ENCODE measurements around the gene SLC35F3.
A peak's percentile ranks its signal among the peaks of the same experiment; 100 is the strongest.
"Not testable (repeated sequence)": the region's sequence is repeated elsewhere in the genome, so short reads cannot be mapped to it uniquely, and the experiment has no call there.

Gene SLC35F3

GRCh38 chr1:234114648-234115307 is 210.3 kb downstream of the SLC35F3 start:
- peak; percentile 22 for DNase-seq

GRCh38 chr1:234118911-234119310 is 214.4 kb downstream of the SLC35F3 start:
- DNase-seq: no peak

- no peak for DNase-seq
Observed at GRCh38 chr1:234119431-234119830, 215.0 kb downstream of the SLC35F3 start.

DNA sequence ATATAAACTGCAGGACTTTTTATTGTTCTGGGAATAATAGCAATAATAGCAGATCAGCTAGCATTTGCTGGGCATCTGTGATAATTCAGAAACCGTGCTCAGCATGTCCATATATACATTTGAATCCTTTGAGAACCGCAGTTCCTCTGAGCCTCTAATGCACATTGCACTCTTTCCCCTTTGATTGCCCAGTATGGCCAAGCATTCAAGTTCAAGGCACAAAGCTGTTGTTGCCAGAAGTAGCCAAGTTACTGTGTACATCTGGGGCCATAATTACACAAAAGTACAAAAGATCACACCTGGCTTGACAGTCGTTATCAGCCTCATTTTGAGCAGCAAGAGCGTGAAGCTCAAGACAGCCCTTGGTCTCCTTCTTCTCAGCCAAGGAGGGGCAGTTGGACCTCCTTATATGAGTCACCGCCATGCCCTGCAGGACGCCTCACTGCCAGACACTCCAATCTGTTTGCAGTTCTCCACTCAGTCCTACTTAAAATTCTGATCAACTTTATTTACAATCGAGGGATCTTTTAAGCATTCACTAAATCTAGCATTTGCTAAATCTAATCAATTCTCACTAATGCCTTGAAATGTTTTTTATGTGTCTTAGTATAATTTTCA is 216.0 kb downstream of the SLC35F3 start:
- DNase-seq: no peak

DNA sequence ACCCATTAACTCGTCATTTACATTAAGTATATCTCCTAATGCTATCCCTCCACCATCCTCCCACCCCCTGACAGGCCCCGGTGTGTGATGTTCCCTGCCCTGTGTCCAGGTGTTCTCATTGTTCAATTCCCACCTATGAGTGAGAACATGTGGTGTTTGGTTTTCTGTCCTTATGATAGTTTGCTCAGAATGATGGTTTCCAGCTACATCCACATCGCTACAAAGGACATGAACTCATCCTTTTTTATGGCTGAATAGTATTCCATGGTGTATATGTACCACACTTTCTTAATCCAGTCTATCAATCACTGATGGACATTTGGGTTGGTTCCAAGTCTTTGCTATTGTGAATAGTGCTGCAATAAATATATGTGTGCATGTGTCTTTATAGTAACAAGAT is 217.2 kb downstream of the SLC35F3 start:
- not testable (repeated sequence) for DNase-seq

DNA sequence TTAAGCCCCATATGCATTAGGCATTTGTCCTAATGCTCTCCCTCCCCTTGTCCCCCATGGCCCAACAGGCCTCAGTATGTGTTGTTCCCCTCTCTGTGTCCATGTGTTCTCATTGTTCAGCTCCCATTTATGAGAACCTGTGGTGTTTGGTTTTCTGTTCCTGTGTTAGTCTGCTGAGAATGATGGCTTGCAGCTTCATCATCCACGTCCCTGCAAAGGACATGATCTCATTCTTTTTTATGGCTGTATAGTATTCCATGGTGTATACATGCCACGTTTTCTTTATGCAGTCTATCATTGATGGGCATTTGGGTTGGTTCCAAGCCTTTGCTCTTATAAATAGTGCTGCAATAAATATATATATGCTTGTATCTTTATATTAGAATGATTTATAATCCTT is 218.1 kb downstream of the SLC35F3 start:
- DNase-seq: not testable (repeated sequence)

- DNase-seq: no peak
Observed at GRCh38 chr1:234123867-234124266, 219.4 kb downstream of the SLC35F3 start.

DNA sequence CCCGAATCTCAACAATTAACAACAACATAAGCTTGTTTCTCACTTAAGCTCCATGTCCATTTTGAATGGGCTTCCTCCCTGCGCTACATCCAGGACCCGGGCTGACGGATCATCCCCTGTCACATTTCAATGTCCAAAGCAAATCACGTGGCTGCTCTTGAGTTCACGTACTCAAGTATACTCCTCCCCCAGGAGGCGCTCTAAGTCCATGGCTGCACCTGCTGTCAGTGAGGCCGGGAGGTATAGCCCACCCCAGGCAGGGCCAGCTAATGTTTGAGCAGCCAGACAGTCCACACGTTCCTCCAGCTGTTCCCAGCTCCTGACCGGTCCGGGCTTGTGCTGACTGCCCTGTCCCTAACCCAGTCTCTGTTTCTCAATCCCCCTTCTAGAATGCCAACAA is 220.8 kb downstream of the SLC35F3 start:
- DNase-seq: peak; percentile 63

GRCh38 chr1:234125714-234126113 is 221.2 kb downstream of the SLC35F3 start:
- no peak for DNase-seq

- DNase-seq: no peak
Observed at GRCh38 chr1:234127026-234127671, 222.7 kb downstream of the SLC35F3 start.

DNA sequence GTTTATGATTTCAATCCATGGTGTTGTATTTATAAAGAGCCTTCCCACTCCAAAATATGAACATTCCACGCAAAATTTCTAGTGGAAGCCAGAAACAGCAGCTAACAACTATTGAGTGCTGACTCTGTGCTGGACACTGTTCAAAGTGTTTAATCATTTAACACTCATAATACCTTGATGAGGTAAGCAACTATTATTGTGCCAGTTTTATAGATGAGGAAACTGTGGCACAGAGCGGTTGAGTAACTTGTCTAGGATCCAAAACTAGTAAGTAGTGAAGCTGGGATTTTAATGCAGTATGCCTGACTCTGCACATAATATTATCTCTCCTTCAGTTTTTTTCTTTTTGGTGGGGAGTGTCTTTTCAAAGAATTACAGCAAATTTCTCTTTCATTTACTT is 228.3 kb downstream of the SLC35F3 start:
- DNase-seq: no peak

- DNase-seq: no peak
Observed at GRCh38 chr1:234134878-234135277, 230.4 kb downstream of the SLC35F3 start.

DNA sequence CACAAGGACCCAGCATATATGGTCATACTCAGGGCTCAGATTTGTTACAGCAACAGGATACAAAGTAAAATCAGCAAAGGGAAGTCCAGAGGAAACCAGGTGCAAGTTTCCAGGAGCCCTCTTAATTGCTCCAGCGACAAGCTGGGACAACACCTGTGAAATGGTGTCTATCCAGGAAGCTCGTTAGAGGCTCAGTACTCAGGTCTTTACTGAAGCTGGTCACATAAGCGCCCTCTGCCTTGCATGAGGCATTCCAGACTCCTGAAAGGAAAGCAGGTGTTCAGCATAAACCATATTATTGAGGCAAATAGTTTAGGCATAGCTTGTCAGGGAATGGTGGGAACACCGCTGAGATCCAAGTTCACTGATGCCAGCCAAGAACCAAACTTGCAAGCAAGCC is 231.0 kb downstream of the SLC35F3 start:
- no peak for DNase-seq

DNA sequence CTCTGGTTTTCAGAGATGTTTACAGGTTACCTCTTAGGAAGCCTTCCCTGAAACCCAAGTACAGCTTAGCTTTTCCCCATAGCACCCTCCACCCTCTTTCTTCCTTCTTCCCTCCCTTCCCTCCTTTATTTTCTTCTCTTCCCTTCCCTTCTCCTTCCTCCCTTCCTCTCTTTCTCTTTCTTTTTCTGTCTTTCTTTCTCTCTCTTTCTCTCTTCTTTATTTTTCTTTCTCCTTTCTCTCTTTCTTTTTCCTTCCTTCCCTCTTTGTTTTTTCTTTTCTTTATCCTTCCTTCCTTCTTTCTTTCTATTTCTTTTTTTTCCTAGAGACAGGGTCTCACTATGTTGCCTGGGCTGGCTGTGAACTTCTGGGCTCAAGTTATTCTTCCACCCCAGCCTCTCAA is 231.6 kb downstream of the SLC35F3 start:
- no peak for DNase-seq

- no peak for DNase-seq
Observed at GRCh38 chr1:234139966-234140365, 235.5 kb downstream of the SLC35F3 start.

GRCh38 chr1:234140388-234140787 is 235.9 kb downstream of the SLC35F3 start:
- no peak for DNase-seq

DNA sequence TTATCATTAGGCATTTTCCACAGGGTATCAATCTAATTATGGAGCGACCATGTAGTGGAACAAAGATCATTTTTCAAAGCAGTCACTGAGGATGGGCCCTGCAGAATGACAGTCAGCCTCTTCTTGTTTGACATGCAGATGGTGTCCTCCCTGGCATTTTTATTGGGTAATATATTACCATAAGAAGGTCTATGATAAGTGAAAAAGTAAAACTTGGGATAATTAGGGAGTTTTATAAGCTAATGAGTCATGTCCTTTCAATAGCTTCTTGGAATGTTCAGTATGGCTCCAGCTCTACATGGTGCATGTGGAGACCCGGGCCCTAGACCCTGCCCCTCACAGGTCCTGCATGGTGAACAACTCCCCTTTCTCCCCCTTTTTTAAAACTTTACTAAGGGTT is 236.5 kb downstream of the SLC35F3 start:
- no peak for DNase-seq

GRCh38 chr1:234143681-234144080 is 239.2 kb downstream of the SLC35F3 start:
- no peak for DNase-seq

- no peak for DNase-seq
Observed at GRCh38 chr1:234144901-234145300, 240.4 kb downstream of the SLC35F3 start.

- no peak for DNase-seq
Observed at GRCh38 chr1:234148350-234148749, 243.9 kb downstream of the SLC35F3 start.

- DNase-seq: no peak
Observed at GRCh38 chr1:234148816-234149215, 244.3 kb downstream of the SLC35F3 start.

DNA sequence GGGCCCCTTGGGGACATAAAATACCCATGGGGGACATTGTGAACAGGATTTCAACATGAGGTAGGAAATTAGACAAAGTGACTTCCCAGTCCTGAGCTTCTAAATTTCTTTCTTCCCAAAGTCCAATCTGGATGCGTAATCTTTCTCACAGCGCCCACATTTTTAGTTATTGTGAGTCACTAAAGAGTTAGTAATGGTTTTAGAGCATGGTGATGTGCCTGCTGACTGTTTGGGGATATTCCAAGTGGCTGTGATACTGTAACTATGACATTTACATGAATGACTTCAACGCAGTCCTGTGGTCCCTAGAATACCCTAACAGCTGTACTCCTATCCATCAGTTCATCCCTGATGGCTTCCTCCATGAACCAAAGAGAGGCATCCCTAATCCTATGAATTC is 244.7 kb downstream of the SLC35F3 start:
- DNase-seq: no peak

DNA sequence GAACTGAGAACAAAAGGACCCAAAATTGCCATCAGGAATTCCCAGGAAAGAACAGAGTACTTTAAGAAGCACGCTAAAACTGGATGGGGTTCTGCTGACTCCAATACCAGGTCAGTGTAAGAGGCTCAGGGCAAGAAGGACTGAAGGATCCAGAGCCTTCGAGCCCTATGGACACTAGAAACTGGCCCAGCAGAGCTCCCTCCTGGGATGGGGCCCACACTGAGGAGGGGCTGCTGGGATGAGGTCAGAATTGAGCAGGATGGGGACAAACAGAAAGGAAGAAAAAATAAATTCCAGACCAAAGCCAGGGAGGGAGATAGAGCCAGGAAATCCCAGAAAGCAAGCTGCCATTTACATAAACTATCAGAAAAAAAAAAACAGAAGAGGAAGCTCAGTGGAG is 246.4 kb downstream of the SLC35F3 start:
- no peak for DNase-seq

GRCh38 chr1:234152344-234152743 is 247.9 kb downstream of the SLC35F3 start:
- not testable (repeated sequence) for DNase-seq

Data from NCI-H2029 (cell line).